ENCODE results near the gene CDC14A. TPM values are rescaled to one million over a fixed set of nuclear protein-coding genes. Genes with fewer than 3 reads are reported as not detected.

Gene CDC14A
- total and polyA plus RNA-seq, 2 of the 8 experiments (the other 6 are each of a cell fraction or from before 2014, with no cell fraction given): 3.2 to 8.9 TPM

GRCh38 chr1:100346387-100346786 is 5.9 kb upstream of the CDC14A start:
- H3K23ac ChIP-seq (ENCODE audit: insufficient read length): no peak overlapping the region
- H3K56ac ChIP-seq (replicated peaks; ENCODE audit: insufficient read length, low read depth, low read length): no peak overlapping the region
- H3K27me3 ChIP-seq (replicated peaks in 1 of 4; ENCODE audit: control insufficient read depth in 3 of 4, extremely low read depth in 1 of 4, insufficient read depth in 3 of 4, low read length in 3 of 4): no peaks in the 10 kb centered on the region
- H3K27ac ChIP-seq (ENCODE audit: low read depth, low read length): no peak overlapping the region
- H3K79me2 ChIP-seq (ENCODE audit: control insufficient read depth in 1 of 2, insufficient read depth in 2 of 2, low read length in 2 of 2): no peaks in the 10 kb centered on the region
- no peak overlapping the region for H3K9ac ChIP-seq (replicated peaks in 1 of 4; ENCODE audit: extremely low read depth in 1 of 4, low read depth in 3 of 4, low read length in 3 of 4)
- no peaks in the 10 kb centered on the region for H3K79me1 ChIP-seq (ENCODE audit: low read depth, low read length)
- no peak overlapping the region for H3K14ac ChIP-seq (ENCODE audit: insufficient read length)
- H3K18ac ChIP-seq (ENCODE audit: extremely low read depth, low read length): no peak overlapping the region
- no peak overlapping the region for H3K4me3 ChIP-seq (ENCODE audit: extremely low read depth in 1 of 4, insufficient read depth in 2 of 4, low read depth in 3 of 4, low read length in 4 of 4)
- no peak overlapping the region for H2BK5ac ChIP-seq (ENCODE audit: low read depth, low read length)
- H3K4me2 ChIP-seq (ENCODE audit: insufficient read depth in 1 of 2, low read depth in 2 of 2, low read length in 2 of 2): no peak overlapping the region
- H3K4ac ChIP-seq (replicated peaks; ENCODE audit: insufficient read length, low read depth, low read length): no peak overlapping the region
- ChIA-PET POLR2A (ENCODE audit: partially characterized antibody) (no interaction called here), CTCF (ENCODE audit: partially characterized antibody) (no interaction called here)
- no peak overlapping the region for H2BK12ac ChIP-seq (ENCODE audit: low read depth, low read length)
- H3K23me2 ChIP-seq (ENCODE audit: low read depth, low read length): no peaks in the 10 kb centered on the region; the same call in 1 of the 2 replicates
- WGBS, 2 experiments (ENCODE audit: extremely low coverage in 1 of 2, insufficient coverage in 1 of 2, insufficient read length in 1 of 2, insufficient replicate concordance in 2 of 2, low coverage in 1 of 2, low lambda C conversion rate in 2 of 2, missing lambda C conversion rate in 1 of 2): 89% methylated on average over 2 of the region's 2 CpGs; no CpG with 5 or more reads in 1 of the 2 experiments
- no peak overlapping the region for H4K8ac ChIP-seq (ENCODE audit: extremely low read depth, insufficient read depth, low read length)
- no peak overlapping the region for H4K5ac ChIP-seq (ENCODE audit: insufficient read length, low read depth, low read length)
- no peaks in the 10 kb centered on the region for H3K9me3 ChIP-seq (ENCODE audit: insufficient read depth in 2 of 2, low read depth in 1 of 2, low read length in 1 of 2)
- H2BK120ac ChIP-seq (replicated peaks; ENCODE audit: low read depth, low read length): no peak overlapping the region
- DNase-seq (ENCODE audit: low read depth in 1 of 2, low spot score in 2 of 2) (no peak), FAIRE-seq (no peak)
- H2AK5ac ChIP-seq (ENCODE audit: low read depth, low read length): no peak overlapping the region
- H4K91ac ChIP-seq (replicated peaks; ENCODE audit: insufficient read length, low read length): no peak overlapping the region
- H3K36me3 ChIP-seq (ENCODE audit: control insufficient read depth in 2 of 4, insufficient read depth in 4 of 4, low read length in 3 of 4): no peaks in the 10 kb centered on the region; a peak in 1 of 8 replicates
- no peak overlapping the region for H2BK20ac ChIP-seq (ENCODE audit: low read length)
- no peaks in the 10 kb centered on the region for H3K4me1 ChIP-seq (replicated peaks in 1 of 4; ENCODE audit: control insufficient read depth in 3 of 4, insufficient read depth in 4 of 4, low read length in 3 of 4)
- no peak overlapping the region for H2AFZ ChIP-seq (ENCODE audit: low read length)
- no peak overlapping the region for H2BK15ac ChIP-seq (ENCODE audit: low read length)
- no peaks in the 10 kb centered on the region for H4K20me1 ChIP-seq (replicated peaks in 1 of 2; ENCODE audit: control insufficient read depth in 1 of 2, insufficient read depth in 2 of 2, low read length in 2 of 2)
- TF ChIP-seq KDM5A (IDR thresholded peaks at IDR 0.05; ENCODE audit: low read length) (no peak), TBP (IDR thresholded peaks at IDR 0.05; ENCODE audit: low read depth, low read length) (no peak), RXRA (IDR thresholded peaks at IDR 0.05; ENCODE audit: insufficient read depth, low read depth, low read length) (no peak), ATF2 (IDR thresholded peaks at IDR 0.05; ENCODE audit: low read length) (no peak), HDAC6 (IDR thresholded peaks at IDR 0.05; ENCODE audit: low read depth, low read length) (no peak), EP300 (IDR thresholded peaks at IDR 0.05; ENCODE audit: borderline replicate concordance in 1 of 2, low read depth in 2 of 2, low read length in 2 of 2) (no peak), CBX5 (IDR thresholded peaks at IDR 0.05; ENCODE audit: low read depth, low read length) (no peak), CREB1 (IDR thresholded peaks at IDR 0.05) (no peak), RNF2 (IDR thresholded peaks at IDR 0.05; ENCODE audit: borderline replicate concordance, low read depth, low read length, missing control alignments, poor library complexity, severe bottlenecking) (no peak), GTF2F1 (IDR thresholded peaks at IDR 0.05; ENCODE audit: borderline replicate concordance, low read depth, low read length) (no peak), ATF3 (IDR thresholded peaks at IDR 0.05; ENCODE audit: insufficient read depth, low read depth, low read length) (no peak), JUND (IDR thresholded peaks at IDR 0.05; ENCODE audit: low read length) (no peak)

All from H1 (cell line).